Activated B cell treated with CpG ODN at 0.5 μM for 24 hours (primary cell): ENCODE data around the gene SPECC1L. TPM values are rescaled to one million over a fixed set of nuclear protein-coding genes. Genes with fewer than 3 reads are reported as not detected.

Source experiments
- ATAC-seq: fragments of 200-7000 bp; cut with Tn5 transposase; one replicate; pipeline ENCODE4 v1.10.0; 2021; ENCODE audit warnings: low read depth, mild to moderate bottlenecking, moderate library complexity
- CTCF ChIA-PET: fragments of 350-600 bp; sonication (Branson Sonifier 250); formaldehyde crosslinking; loops from one replicate; lab custom pipeline; 2021; ENCODE audit warnings: antibody characterized with exemption; lab: Charles Lee
- POLR2A ChIA-PET: fragments of 350-600 bp; sonication (Branson Sonifier 250); formaldehyde crosslinking; loops from one replicate; lab custom pipeline; 2021; ENCODE audit warnings: antibody characterized with exemption; lab: Charles Lee
- DNase-seq: peaks from one replicate; pipeline ENCODE4 v3.0.0; 2022
- H3K27ac Mint-ChIP-seq: one replicate; pipeline ENCODE4 v1.8.0; 2020; ENCODE audit warnings: mixed read lengths
- H3K27me3 Mint-ChIP-seq: one replicate; pipeline ENCODE4 v1.8.0; 2021; ENCODE audit warnings: mixed read lengths
- H3K36me3 Mint-ChIP-seq: one replicate; pipeline ENCODE4 v1.8.0; 2021; ENCODE audit warnings: low read depth, mixed read lengths
- H3K4me1 Mint-ChIP-seq: one replicate; pipeline ENCODE4 v1.8.0; 2021; ENCODE audit warnings: mixed read lengths
- H3K4me3 Mint-ChIP-seq: one replicate; pipeline ENCODE4 v1.8.0; 2020; ENCODE audit warnings: mild to moderate bottlenecking, mixed read lengths
- H3K9me3 Mint-ChIP-seq: one replicate; pipeline ENCODE4 v1.8.0; 2020; ENCODE audit warnings: mixed read lengths
- intact Hi-C: fragments of 100-400 bp; cut with micrococcal nuclease; formaldehyde crosslinking; loops from one replicate; pipeline ENCODE4 v1.15.1; 2024
- total RNA-seq: library from RNA; stranded (reverse); gene quantifications from 2 replicates; pipeline ENCODE4 v1.2.3, GENCODE V29; 2022
- TF ChIP-seq, protein P1 (sequence below): fragments of 200-600 bp; IDR thresholded peaks from one replicate; pipeline ENCODE4 v1.8.0; 2022; ENCODE audit warnings: antibody characterized with exemption, mild to moderate bottlenecking

The SPECC1L gene
- total RNA-seq, 1 donor from 2014 or later = 59.0 TPM

DNA sequence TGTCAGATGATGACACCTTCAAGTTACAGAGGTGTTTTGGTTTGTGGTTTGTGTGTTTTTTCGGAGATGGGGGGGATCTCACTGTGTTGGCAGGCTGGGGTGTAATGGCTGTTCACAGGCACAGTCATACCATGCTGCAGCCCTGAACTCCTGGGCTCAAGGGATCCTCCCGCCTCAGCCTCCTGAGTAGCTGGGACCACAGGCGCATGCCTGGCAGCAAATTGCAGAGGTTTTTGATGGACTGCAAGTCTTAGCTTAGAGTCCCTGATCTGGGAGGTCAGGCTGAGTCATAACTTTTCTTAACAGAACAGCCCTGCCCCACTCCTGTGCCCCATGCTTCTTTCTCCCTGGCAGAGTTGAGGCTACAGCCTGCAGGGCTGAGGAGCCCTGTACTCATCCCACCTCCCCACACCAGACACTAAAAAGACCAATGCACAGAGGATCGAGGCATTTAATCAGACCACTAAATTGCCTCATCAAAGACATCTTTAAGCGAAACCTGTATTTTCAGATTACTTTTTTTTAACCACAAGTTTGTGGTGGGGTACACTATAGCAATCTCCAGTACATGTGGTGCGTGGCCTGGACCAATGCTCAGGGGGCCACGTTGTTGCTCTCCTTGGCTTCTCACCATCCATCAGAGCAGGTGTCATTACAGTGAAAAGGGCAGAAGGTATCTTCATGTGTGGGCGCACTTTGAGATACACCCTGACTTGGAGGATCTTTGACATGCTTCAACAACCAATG, 139.7 kb downstream of the SPECC1L start:
- Mint-ChIP-seq H3K36me3 (peaks cover 56% of the 10 kb centered on the region), H3K27me3 (no peaks in the 10 kb centered on the region), H3K4me1 (peaks cover 15% of the 10 kb centered on the region), H3K4me3 (no peak overlapping the region), H3K27ac (no peak overlapping the region), H3K9me3 (no peaks in the 10 kb centered on the region)
- ATAC-seq = no peak
- TF ChIP-seq, protein P1, sequence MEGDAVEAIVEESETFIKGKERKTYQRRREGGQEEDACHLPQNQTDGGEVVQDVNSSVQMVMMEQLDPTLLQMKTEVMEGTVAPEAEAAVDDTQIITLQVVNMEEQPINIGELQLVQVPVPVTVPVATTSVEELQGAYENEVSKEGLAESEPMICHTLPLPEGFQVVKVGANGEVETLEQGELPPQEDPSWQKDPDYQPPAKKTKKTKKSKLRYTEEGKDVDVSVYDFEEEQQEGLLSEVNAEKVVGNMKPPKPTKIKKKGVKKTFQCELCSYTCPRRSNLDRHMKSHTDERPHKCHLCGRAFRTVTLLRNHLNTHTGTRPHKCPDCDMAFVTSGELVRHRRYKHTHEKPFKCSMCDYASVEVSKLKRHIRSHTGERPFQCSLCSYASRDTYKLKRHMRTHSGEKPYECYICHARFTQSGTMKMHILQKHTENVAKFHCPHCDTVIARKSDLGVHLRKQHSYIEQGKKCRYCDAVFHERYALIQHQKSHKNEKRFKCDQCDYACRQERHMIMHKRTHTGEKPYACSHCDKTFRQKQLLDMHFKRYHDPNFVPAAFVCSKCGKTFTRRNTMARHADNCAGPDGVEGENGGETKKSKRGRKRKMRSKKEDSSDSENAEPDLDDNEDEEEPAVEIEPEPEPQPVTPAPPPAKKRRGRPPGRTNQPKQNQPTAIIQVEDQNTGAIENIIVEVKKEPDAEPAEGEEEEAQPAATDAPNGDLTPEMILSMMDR = no peak
- no peak for DNase-seq
- ChIA-PET POLR2A (no interaction called here), CTCF (no interaction called here)
- intact Hi-C loops = no loop called here

- Mint-ChIP-seq H3K27ac (no peak overlapping the region), H3K9me3 (no peaks in the 10 kb centered on the region), H3K36me3 (peaks cover 63% of the 10 kb centered on the region), H3K27me3 (no peaks in the 10 kb centered on the region), H3K4me3 (no peak overlapping the region), H3K4me1 (peaks cover 6% of the 10 kb centered on the region)
- DNase-seq = no peak
- intact Hi-C loops = no loop called here
- CTCF ChIA-PET = no interaction called here
- POLR2A ChIA-PET = interaction anchor here (0.6 kb wide), 2 partner anchors 80 to 161 kb away, joined by 4 to 8 read pairs; no protein-coding TSS in a partner anchor
- no peak for ATAC-seq
- TF ChIP-seq, protein P1 = no peak
Measured at GRCh38 chr22:24411256-24412004, 140.8 kb downstream of the SPECC1L start.

DNA sequence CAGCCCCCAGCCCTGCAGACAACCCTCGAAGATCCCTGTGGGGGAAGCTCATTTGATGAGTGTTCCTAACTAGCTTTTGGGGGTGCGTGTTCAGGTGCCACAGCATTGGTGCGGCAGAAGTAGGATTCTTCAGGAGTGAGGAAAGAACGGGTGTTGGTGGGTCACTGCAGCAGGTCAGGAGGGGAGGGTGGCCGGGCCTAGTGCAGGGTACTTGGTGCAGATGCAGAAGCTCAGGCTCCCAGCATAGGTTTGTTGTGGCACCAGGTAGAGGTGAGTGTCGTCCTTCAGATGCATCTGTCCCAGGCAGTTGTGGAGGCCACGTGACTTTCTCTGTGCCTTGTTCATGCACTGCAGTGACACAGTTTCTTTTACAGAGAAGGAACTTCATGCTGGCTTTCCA, 141.6 kb downstream of the SPECC1L start:
- Mint-ChIP-seq H3K4me3 (no peak overlapping the region), H3K27ac (no peak overlapping the region), H3K4me1 (no peaks in the 10 kb centered on the region), H3K36me3 (peaks cover 63% of the 10 kb centered on the region), H3K9me3 (no peaks in the 10 kb centered on the region), H3K27me3 (no peaks in the 10 kb centered on the region)
- DNase-seq (no peak), ATAC-seq (no peak)
- intact Hi-C loops = no loop called here
- ChIA-PET POLR2A (interaction anchor here (0.6 to 0.7 kb wide), 3 partner anchors 15 to 162 kb away, joined by 3 to 6 read pairs (median 4); no protein-coding TSS in a partner anchor), CTCF (no interaction called here)
- TF ChIP-seq, protein P1 = no peak

GRCh38 chr22:24413271-24413670, 142.6 kb downstream of the SPECC1L start:
- DNase-seq (no peak), ATAC-seq (no peak)
- CTCF ChIA-PET = no interaction called here
- Mint-ChIP-seq H3K9me3 (no peaks in the 10 kb centered on the region), H3K4me3 (no peak overlapping the region), H3K27ac (no peak overlapping the region), H3K36me3 (peaks cover 55% of the 10 kb centered on the region), H3K27me3 (no peaks in the 10 kb centered on the region), H3K4me1 (no peaks in the 10 kb centered on the region)
- TF ChIP-seq, protein P1 = no peak
- POLR2A ChIA-PET = no interaction called here
- intact Hi-C loops = no loop called here

DNA sequence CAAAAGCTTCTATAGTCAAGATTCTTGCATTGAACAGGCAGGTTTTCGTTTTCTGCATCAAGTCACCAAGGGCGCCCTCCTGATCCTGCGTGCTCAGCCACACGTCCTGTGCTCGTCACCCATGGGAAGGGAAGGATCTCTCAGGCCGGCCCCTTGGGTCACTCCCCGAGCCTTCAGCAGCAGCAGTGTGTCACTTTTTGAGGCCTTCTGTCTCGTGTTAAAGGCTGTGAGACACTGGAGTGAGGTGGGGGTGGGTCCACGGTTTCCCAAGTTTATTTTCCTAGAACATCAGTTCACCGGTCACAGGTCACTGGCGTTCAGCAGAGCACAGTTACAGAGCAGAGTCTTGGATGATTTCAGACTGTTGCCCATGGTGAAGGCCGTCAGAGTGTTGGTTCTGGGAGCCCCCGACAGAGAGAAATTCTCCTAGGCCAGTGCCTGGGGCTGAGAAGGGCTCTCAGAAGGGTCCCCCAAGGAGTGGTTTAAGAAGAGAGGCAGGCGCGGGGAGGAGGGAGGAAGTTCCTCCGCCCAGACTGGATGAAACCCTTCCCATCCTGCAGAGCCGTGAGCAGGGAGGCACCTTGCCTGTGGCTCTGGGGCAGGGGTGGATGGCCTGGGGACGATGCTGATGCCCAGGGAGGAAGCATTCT, 143.2 kb downstream of the SPECC1L start:
- TF ChIP-seq, protein P1 = no peak
- Mint-ChIP-seq H3K27ac (no peak overlapping the region), H3K27me3 (no peaks in the 10 kb centered on the region), H3K9me3 (no peaks in the 10 kb centered on the region), H3K4me1 (no peaks in the 10 kb centered on the region), H3K36me3 (peaks cover 53% of the 10 kb centered on the region), H3K4me3 (no peak overlapping the region)
- no peak for ATAC-seq
- DNase-seq = no peak
- POLR2A ChIA-PET = no interaction called here
- intact Hi-C loops = no loop called here
- CTCF ChIA-PET = no interaction called here
